GM19468 (cell line): ENCODE data around the gene MED8.
"Not testable (repeated sequence)": the region's sequence is repeated elsewhere in the genome, so short reads cannot be mapped to it uniquely, and the experiment has no call there.

ENCODE experiments used
- ATAC-seq: cut with Tn5 transposase; IDR thresholded peaks from one replicate; pipeline ENCODE4 v1.9.1; 2021; ENCODE audit warnings: mild to moderate bottlenecking, moderate library complexity, moderate number of reproducible peaks; ENCODE audit not compliant: unreplicated experiment; ENCODE audit errors: extremely low read depth

MED8 gene

DNA sequence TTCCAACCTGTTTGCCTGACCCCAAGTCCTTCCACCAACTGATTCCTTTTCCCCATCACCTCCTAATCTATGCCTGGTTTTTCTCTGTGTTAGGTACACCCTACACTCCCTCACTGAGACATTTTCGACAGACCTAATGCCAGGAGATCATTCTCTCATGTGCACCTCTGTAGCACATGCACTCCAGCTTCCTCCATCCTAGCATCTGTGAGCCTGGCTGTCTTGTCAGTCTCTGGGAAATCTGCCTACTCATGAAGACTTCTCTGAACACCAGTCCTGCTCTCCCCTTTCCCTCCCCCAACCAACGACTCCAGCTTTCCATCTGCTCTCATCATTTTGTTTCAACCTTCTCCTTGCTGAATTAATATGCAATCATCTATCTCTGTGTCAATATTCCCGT is 987 bp downstream of the MED8 start:
- ATAC-seq, result no peak

DNA sequence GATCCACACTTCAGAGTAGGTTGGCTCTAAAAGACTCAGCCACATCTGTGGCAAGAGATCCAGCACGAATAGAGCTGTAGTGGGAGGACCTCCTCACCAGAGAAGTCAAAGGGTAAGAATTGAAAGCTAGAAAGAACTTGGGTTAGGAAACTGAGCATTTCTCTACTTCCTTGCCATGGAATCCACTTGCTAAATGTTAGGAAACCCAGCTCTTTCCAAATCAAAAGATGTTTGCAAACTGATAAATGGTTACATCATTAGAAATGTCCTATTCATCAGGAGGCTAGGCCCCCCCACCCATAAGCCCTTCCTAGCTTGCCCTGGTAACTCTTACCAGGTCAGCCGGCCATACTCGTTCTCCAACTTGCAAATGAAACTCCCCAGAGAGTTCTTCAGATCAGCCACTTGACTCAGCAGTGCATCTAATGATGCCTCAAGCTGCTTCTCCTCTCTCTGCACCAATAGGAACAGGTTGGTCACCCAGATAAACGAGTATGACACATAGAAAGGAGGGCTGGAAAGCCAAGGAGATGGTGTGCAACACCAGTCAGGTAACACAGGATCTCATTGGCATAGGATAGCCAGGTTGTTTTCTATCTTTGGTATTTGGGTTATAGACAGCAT is 1.5 kb downstream of the MED8 start:
- no peak for ATAC-seq

DNA sequence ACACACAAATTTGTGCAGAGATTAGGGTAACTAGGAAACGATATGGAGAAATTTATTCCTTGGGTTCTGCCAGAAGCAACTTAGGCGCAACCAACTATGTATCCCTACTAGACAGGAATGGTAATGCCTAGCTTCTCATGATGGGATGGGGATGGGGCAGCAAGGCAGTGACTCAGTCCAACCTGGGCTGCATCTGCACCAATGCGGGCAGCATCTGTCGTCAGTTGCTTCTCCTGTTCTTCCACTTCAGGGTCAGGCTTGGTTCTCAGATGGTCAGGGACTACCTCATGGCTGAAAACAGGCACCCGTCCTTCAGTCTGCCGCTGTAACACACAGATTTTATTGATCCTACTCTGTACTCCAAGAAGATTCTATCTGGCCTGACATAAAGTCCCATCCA is 2.9 kb downstream of the MED8 start:
- no peak for ATAC-seq

DNA sequence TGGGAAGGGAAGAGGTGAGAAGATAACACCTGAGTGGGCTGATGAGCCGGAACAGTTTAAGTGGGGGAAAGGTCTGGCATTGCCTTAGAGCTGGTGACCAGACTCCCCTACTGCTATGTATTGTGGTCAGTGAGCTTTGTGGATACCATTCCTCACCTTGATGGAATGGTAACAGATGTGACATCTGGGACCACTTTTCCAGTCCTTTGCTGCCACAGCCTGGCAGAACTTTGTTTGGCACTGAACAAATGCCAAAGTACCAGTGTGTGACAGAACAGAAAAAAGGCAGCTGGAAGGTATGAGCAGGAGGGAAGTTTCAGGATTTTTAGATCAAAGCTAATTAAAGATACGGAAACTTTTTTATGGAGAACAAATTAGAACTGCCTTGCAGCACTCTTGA is 6.2 kb downstream of the MED8 start:
- no peak for ATAC-seq

DNA sequence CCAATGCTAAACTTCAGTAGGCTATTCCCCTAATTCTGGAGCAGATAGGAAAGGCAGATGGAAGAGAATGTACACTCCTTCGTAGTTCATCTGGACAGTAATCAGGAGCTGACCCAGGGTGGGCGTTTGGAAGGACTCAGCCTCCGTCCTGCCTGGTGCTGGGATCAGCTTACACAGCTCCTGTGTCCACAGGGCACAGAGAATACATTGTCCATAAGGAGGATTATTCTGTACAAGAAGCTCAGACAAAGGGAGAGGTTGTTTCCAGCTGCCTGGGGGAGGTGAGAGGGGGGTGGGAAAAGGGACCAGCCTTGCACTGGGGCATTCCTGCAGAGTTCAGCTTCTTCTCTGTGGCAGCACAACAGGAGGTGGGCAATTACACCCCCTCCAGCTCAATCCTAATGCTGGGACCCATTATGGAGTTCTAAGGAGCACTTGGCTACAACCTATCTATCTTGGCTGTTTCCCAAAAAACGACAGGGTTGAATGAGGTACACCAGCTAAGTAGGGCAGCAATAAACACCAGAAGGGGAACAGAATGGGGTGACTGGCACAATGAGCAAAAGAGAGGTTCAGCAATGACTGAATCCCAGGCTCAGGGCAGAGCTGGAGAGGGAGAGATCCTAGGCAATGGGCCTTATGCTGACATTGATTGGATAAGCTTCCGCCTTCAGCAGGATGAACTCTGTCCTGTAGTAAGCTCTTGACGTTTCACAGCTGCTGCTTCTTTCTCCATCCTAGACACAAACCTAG is 7.4 kb downstream of the MED8 start:
- ATAC-seq, result no peak

DNA sequence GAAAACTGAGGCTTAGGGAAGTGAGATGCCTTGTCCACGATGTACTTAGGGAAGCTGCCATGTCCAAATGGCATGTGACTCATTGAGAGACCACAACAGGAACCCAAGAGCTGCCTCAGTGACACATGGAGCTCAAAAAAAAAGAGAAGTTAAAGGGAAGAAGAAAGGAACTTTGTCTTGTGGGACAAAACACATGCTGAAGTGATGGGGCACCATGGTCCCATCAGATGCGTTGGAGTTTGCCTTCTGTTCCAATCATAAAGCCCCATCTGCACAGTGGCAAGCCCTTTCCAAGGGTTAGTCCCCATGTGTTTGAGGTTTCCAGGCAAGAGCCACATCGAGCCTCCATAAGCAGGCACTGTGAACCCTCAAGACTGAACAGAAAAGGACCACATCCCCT is 8.0 kb downstream of the MED8 start:
- no peak for ATAC-seq

DNA sequence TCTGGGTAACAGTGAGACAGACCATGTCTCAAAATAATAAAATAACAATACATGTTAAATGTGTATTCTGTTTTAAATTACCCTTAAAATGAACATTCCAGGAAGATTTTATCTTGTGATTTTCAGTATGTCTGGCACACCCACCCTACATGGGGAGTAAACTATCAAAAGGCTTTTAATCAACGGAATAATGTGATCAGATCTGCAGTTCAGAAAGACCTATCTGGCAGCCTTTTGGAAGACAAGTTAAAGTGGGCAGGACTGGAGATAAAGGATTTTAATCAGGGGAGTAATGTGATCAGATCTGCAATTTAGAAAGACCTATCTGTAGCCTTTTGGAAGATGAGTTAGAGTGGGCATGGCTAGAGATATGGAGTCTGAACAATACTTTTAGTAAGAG is 10.1 kb downstream of the MED8 start:
- no peak for ATAC-seq

DNA sequence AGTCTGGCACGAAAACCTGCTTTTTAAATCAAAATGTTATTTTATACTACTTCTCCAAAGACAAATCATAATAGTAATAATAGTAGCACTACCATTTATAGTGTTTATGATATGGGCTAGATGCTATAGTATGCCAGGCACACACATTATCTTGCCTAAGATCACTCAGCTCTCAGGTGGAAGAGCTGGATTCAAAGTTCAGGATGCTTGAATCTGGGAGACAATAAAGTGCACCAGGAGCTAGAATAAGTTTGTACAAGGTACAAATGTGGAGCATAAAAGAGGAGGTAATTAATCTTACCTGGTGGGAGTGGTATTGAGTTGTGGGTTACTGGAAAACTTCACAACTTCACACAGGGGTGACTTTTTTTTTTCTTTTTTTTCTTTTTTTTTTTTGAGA is 11.8 kb downstream of the MED8 start:
- no peak for ATAC-seq

DNA sequence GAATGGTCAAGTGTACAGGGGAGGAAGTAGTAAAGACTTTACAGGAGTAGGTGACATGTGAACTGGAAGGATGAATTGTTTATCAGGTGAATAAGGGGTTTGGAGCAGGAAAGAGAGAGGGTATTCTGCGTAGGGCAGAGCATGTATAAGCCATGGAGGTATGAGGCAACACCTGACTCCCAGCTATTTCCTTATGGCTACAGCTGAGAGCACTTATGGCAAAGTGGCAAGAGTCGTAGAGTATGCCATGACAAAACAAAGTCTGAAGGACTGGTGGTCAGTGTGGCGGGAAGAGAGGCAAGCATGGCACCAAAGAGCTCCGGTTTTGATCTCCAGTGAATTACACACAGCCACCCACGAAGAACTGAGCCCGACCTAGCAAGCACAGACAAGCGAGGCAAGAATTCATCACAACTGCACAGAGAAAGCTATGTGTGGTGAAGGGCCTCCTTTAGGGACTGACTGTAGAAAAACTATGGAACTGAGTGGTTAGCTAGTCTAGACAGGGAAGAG is 12.8 kb downstream of the MED8 start:
- no peak for ATAC-seq

DNA sequence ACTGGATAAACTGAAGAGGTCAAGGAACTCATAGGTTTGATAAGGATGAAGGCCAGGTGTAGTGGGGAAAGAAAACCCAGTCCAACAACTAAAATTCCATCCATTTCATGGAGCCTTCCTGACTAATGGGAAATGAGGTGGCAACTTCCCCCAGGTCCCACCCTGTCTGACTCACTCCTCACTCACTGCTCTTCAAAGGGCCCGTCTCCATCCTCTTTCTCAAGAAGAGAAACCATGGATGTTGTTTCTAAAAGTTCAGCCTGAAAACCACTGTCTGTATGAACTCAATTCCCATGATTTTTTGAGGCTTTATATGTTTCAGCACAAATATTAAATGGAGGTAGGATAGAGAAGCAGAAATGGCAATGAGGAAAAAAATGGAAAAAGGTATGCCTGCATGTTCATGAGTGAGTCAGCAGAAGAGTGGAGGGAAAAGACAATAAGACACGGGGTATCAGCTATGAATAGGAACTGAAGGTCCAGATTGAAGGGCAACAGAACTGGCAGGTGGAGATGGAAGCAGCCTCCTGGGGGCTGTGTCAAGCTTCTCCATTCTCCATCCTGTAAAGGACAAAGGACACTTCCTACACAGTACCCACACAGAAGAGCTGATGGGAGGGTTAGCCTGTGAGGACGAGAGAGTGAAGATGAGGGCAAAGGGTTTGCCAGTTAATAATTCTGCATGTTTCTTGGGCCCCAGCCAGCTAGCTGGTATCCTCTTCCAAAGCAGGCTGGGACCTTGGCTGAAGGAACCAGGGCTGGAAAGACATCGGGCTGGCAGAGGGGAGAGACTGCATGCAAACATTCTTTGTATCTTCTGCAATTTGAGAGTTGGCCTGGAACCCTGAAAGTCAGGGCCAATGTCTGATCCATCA is 16.3 kb downstream of the MED8 start:
- ATAC-seq, result no peak

DNA sequence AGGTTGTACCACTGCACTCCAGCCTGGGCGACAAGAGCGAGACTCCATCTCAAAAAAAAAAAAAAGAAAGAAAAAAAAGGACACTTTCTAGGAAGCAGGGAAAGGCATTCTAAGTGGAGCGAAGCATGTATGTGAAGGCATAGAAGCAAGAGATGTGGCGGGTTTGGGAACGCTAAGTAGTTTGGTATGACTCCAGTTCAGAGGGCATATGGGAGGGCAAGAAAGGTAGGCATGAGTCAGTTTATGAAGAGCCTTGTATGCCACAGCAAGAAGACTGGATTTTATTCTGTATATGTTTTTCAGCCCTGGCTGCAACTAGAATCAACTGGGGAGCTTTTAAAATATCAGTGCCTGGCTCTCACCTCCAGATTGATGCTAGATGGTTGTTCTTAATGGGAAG is 17.4 kb downstream of the MED8 start:
- ATAC-seq, result no peak

DNA sequence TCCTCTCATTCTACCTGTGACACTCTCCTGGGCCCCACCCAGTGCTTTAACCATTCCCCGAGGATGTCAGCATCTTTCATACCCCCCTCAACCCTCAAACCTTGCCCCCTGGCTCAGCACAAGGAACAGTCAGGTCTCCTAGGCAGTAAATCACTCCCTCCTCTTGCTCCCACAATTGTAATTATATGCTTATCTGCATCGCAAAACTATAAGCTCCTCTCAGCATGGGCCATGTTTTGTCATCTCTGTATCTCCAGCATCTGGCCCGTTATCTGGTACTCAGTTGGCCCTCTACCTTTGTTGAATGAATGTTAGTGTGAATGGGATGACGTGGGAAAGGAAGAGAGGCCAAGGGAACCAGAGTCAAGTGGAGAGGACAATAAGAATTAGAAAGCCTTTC is 19.0 kb downstream of the MED8 start:
- ATAC-seq, result no peak

DNA sequence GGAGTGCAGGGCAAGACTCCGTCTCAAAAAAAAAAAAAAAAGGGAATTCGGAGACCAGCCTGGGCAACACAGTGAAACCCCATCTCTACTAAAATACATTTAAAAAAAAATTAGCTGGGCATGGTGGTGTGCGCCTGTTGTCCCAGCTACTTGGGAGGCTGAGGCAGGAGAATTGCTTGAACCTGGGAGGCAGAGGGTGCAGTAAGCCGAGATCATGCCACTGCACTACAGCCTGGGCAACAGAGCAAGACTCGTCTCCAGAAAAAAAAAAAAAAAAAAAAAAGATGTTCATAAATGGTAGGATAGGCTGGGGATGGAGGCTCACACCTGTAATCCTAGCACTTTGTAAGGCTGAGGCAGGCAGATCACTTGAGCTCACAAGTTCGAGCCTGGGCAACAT is 19.8 kb downstream of the MED8 start:
- not testable (repeated sequence) for ATAC-seq

DNA sequence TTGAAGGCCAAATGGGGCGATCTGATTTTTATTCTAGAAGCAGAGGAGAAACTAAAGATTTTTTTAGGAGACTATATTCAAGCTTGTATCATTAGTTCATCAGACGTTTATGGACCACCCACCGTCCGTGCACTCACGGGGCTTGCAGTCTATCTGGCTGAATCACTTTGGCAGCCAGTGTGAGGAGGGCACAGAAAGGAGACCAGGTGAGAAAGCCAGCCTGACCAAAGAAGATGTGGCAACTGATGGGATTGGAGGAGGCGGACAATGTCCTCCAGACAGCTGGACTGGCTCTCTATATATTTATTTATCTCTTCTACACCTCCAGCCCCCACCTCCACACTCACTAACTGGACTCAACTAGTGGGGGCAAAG is 21.0 kb downstream of the MED8 start:
- ATAC-seq, result no peak

DNA sequence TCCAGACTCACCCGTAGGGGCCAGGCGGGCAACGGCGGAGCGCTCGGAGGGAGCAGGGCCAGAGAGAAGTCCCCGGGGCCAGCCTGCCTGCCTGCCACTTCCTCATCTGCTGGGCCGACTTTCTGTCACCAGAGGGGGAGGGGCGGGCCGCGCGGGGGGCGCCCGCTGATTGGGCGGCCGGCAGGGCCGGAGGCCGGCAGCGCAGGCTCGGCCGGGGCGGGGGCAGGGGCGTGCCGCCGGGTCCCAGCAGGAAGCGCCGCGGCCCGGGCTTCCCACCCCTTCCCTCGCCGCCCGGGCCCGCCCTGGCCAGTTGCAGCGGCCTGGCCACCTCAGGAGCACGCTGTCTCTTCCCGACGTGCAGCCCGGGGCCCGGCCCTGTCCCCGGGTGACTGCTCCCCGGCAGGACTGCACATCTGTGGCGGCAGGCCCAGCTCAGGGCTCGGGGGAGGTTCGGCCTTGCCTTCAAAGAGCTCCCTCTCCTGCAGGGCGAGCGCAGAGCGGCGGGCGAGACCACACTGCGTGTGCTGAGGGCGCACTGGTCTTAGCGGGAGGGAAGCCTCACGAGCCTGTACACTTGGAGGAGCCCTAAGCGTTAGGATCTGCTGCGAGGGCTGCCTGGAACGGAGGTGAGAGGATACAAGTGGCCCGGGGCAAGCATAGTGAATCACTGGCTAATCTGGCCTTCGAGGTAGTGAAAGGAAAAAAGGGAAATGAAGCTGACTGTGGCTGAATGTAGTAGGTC is 21.5 kb downstream of the MED8 start, which contains the start of gene ELOVL1:
TSS of gene ELOVL1 (minus strand) at position 108 of the 742 bp plus-strand sequence. CDS start 2,402 bp downstream, outside the sequence.
- peak; percentile 34 for ATAC-seq

DNA sequence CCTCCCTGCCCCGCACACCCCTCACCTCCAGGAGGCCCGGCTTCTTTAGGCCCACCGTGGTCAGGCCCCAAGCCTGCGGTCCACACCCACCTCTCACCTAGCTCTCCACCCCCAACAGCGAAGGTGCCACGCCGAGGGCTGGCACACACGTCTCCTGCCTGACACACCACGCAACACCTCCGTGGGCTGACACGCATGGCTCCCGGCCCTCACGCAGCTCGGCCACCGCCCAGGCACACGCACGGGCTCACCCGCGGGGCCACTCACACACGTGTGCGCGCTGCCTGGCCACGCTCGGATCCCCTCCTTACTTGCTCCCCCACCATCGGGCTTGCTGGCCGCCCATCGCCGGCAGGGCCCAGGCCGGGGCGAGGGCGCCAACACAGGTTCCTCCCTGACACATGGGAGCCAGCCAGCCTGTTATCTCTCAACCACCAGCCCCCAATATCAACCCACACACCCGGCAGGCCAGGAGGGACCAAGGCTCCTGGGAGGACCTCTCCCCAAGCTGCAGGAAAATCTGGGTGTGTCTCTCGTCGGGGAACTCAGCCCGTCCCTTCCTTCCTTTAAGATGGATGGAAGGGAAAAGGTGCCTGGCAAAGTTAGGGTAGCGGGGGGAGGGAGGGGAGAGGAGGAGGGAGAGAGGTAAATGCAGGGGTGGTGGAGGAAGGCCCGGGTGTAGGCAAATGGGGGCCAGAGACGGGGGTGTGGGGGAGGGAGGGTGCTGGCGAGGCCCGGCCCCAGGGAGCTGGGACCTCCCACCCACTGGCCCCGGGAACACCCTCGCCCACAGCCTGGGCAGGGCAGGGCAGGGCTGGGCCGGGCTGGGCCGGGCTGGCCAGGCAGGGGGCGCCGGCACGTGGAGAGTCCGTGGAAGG is 22.3 kb downstream of the MED8 start:
- no peak for ATAC-seq

DNA sequence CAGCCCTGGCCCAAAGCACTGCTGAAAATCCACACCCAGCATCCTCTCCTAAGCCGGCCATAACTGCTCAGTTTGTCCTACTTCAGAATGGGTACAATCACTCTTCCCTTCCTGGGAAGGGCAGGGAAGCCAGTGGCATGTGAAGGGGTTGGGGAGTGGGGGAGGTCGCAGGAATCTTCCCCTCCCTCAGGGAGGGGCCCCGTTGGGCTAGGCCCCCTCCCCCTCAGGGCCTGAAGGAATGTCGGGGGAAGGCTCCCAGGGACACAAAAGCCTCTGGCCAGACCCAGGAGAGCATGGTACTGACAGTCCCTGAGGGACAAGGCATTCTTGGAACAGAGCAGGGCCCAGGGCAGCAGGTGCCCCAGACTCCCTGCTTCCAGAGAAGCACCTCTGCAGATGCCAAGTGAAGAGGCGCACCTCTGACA is 23.0 kb downstream of the MED8 start:
- ATAC-seq, result no peak

DNA sequence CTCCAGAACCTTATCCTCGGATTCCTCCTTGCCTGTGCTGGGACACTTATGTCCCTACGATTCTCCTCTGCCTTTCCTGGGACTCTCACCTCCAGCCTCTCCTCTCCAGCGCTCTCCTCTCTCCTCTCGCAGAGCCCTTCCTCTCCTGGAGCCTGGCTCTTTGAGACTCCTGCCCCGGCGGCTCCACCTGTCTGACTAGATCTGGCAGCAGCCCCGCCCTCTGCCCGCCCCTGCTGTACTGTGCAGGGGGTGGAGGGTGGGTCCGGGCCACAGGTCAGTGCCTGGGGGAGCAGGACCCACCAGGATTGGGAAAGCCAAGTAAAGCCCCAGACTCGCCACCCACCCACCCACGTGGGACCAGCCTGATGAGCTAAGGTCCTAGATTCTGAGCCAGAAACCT is 23.4 kb downstream of the MED8 start:
- ATAC-seq, result no peak

DNA sequence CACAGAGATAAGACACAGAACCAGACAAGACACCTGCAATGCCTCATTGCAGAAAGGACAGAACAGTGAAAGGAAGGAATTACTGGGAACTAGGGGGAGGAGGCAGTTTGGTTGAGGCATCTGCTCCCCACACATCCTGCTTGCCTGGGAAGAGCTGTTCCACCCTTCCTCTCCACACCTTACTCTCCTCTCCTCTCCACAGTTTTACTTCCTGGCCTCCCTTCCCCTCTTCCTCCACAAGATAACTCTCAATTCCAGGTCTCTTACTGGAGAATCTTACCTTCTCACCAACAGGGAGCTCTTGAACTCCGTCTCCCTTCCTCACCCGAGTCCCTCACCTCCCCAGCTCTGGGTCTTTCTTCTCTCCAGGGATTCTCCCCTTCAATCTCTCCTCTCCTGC is 23.9 kb downstream of the MED8 start:
- no peak for ATAC-seq
